B cell (primary cell): ENCODE measurements around the gene ZNF398.

ENCODE experiments used
- CTCF ChIP-seq: fragments of 200-600 bp; IDR thresholded peaks from one replicate; pipeline ENCODE4 v1.8.0; 2022; ENCODE audit warnings: antibody characterized with exemption, mild to moderate bottlenecking
- EZH2 ChIP-seq: IDR thresholded peaks from 2 replicates; pipeline ENCODE4 v1.6.1; 2012; ENCODE audit warnings: borderline replicate concordance, low read depth, mild to moderate bottlenecking, moderate library complexity, low read length; ENCODE audit not compliant: insufficient read depth, poor library complexity, severe bottlenecking

GRCh38 chr7:149154056-149154455 lies 6.8 kb downstream of the ZNF398 start:
- no peak for TF ChIP-seq CTCF
- TF ChIP-seq EZH2 = no peak
